GM23338 (cell line): ENCODE data around the gene KHDC1.

ENCODE experiments used
- EZH2 ChIP-seq: fragments of 200-600 bp; sonication (generic); IDR thresholded peaks from one replicate; pipeline ENCODE4 v1.8.0; 2017; ENCODE audit warnings: antibody characterized with exemption, mild to moderate bottlenecking, low read depth; ENCODE audit not compliant: unreplicated experiment
- POLR2AphosphoS5 ChIP-seq: IDR thresholded peaks from 2 replicates; pipeline ENCODE4 v1.6.1; 2016; ENCODE audit warnings: antibody characterized with exemption, low read depth
- ZNF114 ChIP-seq: fragments of 250-450 bp; sonication (Bioruptor Pico); IDR thresholded peaks from 2 replicates; pipeline ENCODE4 v1.5.0; 2020; ENCODE audit warnings: mild to moderate bottlenecking, moderate library complexity
- TF ChIP-seq, protein P1 (sequence below), 2 experiments: fragments of 200-600 bp in 1 of 2; sonication (generic) in 1 of 2; conservative IDR thresholded peaks; 2 replicates each; pipeline versions ENCODE4 v1.5.1 to v1.6.1; 2016 to 2017; ENCODE audit warnings: antibody characterized with exemption in 2 of 2, low read depth in 2 of 2, mild to moderate bottlenecking in 2 of 2, moderate library complexity in 1 of 2
- TF ChIP-seq, protein P2 (sequence below): IDR thresholded peaks from one replicate; pipeline ENCODE4 v1.6.1; 2018; ENCODE audit warnings: antibody characterized with exemption; ENCODE audit not compliant: unreplicated experiment

- TF ChIP-seq EZH2 = no peak
- no peak for TF ChIP-seq POLR2AphosphoS5
- TF ChIP-seq, protein P1, sequence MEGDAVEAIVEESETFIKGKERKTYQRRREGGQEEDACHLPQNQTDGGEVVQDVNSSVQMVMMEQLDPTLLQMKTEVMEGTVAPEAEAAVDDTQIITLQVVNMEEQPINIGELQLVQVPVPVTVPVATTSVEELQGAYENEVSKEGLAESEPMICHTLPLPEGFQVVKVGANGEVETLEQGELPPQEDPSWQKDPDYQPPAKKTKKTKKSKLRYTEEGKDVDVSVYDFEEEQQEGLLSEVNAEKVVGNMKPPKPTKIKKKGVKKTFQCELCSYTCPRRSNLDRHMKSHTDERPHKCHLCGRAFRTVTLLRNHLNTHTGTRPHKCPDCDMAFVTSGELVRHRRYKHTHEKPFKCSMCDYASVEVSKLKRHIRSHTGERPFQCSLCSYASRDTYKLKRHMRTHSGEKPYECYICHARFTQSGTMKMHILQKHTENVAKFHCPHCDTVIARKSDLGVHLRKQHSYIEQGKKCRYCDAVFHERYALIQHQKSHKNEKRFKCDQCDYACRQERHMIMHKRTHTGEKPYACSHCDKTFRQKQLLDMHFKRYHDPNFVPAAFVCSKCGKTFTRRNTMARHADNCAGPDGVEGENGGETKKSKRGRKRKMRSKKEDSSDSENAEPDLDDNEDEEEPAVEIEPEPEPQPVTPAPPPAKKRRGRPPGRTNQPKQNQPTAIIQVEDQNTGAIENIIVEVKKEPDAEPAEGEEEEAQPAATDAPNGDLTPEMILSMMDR (conservative IDR thresholded peaks at IDR 0.05; ENCODE audit: low read depth in 2 of 2) = no peak
- TF ChIP-seq, protein P2, sequence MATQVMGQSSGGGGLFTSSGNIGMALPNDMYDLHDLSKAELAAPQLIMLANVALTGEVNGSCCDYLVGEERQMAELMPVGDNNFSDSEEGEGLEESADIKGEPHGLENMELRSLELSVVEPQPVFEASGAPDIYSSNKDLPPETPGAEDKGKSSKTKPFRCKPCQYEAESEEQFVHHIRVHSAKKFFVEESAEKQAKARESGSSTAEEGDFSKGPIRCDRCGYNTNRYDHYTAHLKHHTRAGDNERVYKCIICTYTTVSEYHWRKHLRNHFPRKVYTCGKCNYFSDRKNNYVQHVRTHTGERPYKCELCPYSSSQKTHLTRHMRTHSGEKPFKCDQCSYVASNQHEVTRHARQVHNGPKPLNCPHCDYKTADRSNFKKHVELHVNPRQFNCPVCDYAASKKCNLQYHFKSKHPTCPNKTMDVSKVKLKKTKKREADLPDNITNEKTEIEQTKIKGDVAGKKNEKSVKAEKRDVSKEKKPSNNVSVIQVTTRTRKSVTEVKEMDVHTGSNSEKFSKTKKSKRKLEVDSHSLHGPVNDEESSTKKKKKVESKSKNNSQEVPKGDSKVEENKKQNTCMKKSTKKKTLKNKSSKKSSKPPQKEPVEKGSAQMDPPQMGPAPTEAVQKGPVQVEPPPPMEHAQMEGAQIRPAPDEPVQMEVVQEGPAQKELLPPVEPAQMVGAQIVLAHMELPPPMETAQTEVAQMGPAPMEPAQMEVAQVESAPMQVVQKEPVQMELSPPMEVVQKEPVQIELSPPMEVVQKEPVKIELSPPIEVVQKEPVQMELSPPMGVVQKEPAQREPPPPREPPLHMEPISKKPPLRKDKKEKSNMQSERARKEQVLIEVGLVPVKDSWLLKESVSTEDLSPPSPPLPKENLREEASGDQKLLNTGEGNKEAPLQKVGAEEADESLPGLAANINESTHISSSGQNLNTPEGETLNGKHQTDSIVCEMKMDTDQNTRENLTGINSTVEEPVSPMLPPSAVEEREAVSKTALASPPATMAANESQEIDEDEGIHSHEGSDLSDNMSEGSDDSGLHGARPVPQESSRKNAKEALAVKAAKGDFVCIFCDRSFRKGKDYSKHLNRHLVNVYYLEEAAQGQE = no peak
- no peak for TF ChIP-seq ZNF114
Measured at GRCh38 chr6:73242001-73242400, 21.0 kb downstream of the KHDC1 start.
